ENCODE data around the gene SLC25A4.
"Not testable (repeated sequence)": the region's sequence is repeated elsewhere in the genome, so short reads cannot be mapped to it uniquely, and the experiment has no call there.

Gene SLC25A4

DNA sequence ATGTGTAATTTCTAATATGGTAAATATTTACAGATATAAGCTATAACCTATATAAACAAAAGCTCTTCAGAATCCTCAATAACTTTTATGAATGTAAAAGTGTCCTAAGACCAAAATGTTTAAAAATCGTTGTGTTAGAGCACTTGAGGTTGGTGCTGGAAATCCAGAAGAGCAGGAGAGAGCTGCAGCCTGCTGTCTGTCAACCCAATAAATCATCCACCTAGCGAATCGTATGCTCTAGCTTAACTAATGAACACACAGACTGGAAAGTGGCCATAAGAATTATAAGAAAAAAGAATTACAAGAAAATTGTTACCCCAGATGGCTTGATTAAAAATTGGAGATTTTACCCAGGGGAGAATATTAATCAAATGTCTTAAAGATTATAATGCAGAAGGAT, 43.7 kb downstream of the SLC25A4 start:
- no peak for DNase-seq

DNA sequence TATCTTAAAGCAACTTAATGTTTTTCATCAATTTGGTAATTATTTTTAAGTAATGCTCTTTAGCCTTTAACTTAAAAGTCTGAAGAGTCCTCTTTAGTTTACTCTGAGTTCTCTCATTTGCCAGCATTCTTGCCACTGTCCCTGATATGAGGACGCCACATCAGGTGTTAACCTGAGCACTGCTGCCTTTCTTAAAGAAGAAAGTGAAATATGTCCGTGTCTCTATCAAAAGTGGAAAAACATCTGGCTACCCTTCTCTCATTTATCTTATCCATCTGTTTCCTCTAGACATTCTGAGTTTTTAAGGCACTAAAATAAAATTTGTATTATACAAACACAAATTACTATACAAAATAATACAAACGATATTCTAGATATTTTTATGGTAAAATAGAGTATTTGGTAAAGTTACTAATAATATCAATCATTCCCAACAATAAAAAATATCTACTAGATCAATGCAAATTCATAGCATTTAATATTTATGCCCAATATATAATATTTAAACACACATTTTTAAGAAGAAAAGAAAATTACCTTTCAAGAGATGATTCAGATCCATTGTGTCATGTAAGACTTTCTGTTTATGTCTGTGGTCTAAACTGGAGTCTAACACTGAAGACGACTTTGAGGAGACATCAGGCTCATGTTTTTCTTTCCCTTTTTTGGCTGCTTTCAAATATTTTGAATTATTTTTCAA, 46.7 kb downstream of the SLC25A4 start:
- no peak for DNase-seq

GRCh38 chr4:185190306-185190856, 47.3 kb downstream of the SLC25A4 start:
- DNase-seq = no peak

DNA sequence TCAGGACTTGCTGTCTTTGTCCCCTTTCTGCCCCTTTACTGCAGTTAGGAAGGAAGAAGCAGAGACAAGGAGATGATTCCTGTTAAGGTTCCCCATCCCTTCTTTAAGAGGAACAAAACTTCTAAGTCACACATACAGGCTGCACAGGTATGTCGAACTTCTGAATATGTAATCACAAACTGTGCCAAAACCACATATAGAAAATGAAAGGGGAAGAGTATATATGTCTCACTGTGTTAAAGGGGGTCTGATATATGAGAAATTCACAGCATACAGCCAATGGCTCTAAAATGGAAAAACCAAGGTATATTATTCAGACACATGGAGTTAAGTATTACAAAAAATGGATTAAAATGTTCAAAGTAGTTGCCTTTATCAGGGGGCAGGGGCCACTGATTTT, 49.0 kb downstream of the SLC25A4 start:
- no peak for DNase-seq

DNA sequence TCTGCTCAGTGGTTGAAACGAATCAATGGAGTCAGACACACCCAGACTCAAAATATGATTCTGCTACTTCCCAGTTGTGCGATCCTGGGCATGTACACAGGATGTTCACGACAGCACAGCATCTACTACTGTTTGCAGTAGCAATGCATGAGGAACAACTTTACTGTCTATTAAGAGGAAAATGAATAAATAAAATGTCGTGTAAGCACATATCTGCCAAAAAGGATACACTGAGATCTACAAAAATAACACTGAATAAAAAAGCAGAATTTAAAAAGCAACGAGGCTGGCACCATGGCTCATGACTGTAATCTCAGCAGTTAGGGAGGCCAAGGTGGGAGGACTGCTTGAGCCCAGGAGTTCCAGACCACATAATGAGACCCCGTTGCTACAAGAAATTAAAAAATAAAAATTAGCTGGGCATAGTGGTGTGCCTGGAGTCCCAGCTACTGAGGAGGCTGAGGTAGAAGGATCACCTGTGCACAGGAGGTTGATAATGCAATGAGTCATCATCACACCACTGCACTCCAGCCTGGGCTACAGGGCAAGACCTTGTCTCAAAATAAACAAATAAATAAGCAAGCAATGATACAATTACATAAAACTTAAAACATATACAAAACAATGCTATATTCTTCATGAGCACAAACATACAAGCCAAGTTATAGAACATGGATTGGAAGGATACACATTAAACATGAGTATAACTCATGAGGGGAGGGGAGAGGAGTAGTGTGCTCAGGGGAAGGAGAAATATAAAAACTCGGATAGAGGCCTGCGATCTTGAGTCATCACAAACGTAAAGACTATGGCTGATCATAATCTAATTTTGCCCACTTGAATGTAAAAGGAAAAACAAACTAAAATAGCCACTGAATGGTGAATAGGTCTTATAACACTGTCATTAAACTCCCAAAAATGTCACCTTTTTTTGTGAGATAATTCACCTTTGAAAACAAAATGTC, 52.1 kb downstream of the SLC25A4 start:
- DNase-seq = no peak

DNA sequence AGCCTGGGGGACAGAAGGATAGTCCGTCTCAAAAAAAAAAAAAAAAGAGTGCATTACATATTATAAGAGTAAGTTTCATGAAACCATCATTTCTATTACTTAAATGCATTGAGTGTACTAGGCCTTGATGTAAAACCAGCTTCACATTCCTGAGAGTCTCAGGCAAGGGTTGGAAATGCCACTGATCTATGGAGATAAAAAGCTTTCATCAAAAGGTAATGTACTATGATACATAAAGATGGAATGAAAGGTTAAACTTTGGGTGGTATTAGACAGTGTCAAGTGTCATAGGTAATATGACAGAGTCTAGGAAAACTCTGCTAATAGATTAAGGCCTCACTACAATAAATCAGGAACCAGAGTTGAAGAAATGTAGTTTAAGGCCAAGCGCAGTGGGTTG, 53.4 kb downstream of the SLC25A4 start:
- DNase-seq = no peak

DNA sequence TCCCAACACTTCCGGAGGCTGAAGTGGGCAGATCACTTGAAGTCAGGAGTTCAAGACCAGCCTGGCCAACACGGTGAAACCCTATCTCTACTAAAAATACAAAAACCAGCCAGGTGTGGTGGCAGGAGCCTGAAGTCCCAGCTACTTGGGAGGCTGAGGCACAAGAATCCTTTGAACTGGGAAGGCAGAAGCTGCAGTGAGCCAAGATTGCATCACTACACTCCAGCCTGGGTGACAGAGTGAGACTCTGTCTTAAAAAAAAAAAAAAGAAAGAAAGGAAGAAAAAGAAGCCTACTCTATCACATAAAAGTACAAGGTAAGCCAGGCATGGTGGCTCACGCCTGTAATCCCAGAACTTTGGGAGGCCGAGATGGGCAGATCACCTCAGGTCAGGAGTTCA, 55.1 kb downstream of the SLC25A4 start:
- DNase-seq = not testable (repeated sequence)
